A673 (cell line): ENCODE data around the gene FNDC3B. TPM values are rescaled to one million over a fixed set of nuclear protein-coding genes. Genes with fewer than 3 reads are reported as not detected.

Experiments
- BruUV-seq: library from RNA; stranded (reverse); fragments of 400-500 nt; replicated peaks from 2 replicates; lab custom pipeline; 2021; lab: Mats Ljungman, UMichigan
- CTCF ChIA-PET: fragments of 300-600 bp; sonication (Branson Sonifier 250); formaldehyde crosslinking; loops from one replicate; lab custom pipeline; 2022; ENCODE audit warnings: antibody characterized with exemption; lab: Charles Lee
- POLR2A ChIA-PET: fragments of 300-600 bp; sonication (Branson Sonifier 250); formaldehyde crosslinking; loops from one replicate; lab custom pipeline; 2022; ENCODE audit warnings: antibody characterized with exemption; ENCODE audit not compliant: low non-redundant PET; lab: Charles Lee
- DNase-seq: peaks from one replicate; pipeline ENCODE4 v3.0.0-alpha.2; 2015; ENCODE audit warnings: low spot score
- H3K27ac ChIP-seq: fragments of 200-600 bp; sonication (generic); 2 replicates; pipeline ENCODE4 v1.5.1; 2016; ENCODE audit warnings: mixed run types, low read depth, mild to moderate bottlenecking, mixed read lengths, antibody characterized with exemption, low read length; ENCODE audit not compliant: poor library complexity, severe bottlenecking
- H3K27me3 ChIP-seq: fragments of 200-600 bp; sonication (generic); replicated peaks from 2 replicates; pipeline ENCODE4 v1.6.1; 2017; ENCODE audit warnings: mixed run types, low read depth, mild to moderate bottlenecking, mixed read lengths, antibody characterized with exemption, low read length; ENCODE audit not compliant: insufficient read depth, poor library complexity
- H3K36me3 ChIP-seq: fragments of 200-600 bp; sonication (generic); 2 replicates; pipeline ENCODE4 v1.6.1; 2016; ENCODE audit warnings: mixed run types, mild to moderate bottlenecking, mixed read lengths, antibody characterized with exemption, low read length; ENCODE audit not compliant: insufficient read depth, poor library complexity, severe bottlenecking
- H3K4me1 ChIP-seq: fragments of 200-600 bp; sonication (generic); 2 replicates; pipeline ENCODE4 v1.6.1; 2017; ENCODE audit warnings: mixed run types, mild to moderate bottlenecking, mixed read lengths, antibody characterized with exemption, low read length; ENCODE audit not compliant: insufficient read depth, poor library complexity, severe bottlenecking
- H3K4me3 ChIP-seq: fragments of 200-600 bp; sonication (generic); 2 replicates; pipeline ENCODE4 v1.5.1; 2016; ENCODE audit warnings: low read depth, mixed run types, mild to moderate bottlenecking, mixed read lengths, low read length; ENCODE audit not compliant: poor library complexity, severe bottlenecking
- H3K9me3 ChIP-seq: fragments of 200-600 bp; sonication (generic); 2 replicates; pipeline ENCODE4 v1.6.1; 2016; ENCODE audit warnings: mixed run types, low read depth, mild to moderate bottlenecking, mixed read lengths, antibody characterized with exemption, low read length; ENCODE audit not compliant: poor library complexity, severe bottlenecking
- CTCF ChIP-seq: fragments of 300-800, 200-600 bp; sonication (generic); conservative IDR thresholded peaks from 2 replicates; pipeline ENCODE4 v1.5.1; 2017; ENCODE audit warnings: low read depth, mild to moderate bottlenecking, antibody characterized with exemption, low read length, moderate library complexity, mixed read lengths
- EZH2 ChIP-seq: fragments of 200-600 bp; sonication (generic); IDR thresholded peaks from 2 replicates; pipeline ENCODE4 v1.6.1; 2017; ENCODE audit warnings: borderline replicate concordance, low read depth, mild to moderate bottlenecking, mixed read lengths, antibody characterized with exemption, low read length; ENCODE audit not compliant: poor library complexity, severe bottlenecking
- intact Hi-C: fragments of 100-400 bp; cut with micrococcal nuclease; formaldehyde crosslinking; loops from one replicate; pipeline ENCODE4 v1.10.0; 2022; ENCODE audit not compliant: unreplicated experiment
- total RNA-seq: library from RNA; stranded (reverse); gene quantifications from 2 replicates; pipeline ENCODE4 v1.2.3, GENCODE V29; 2021

FNDC3B gene
- total RNA-seq, 1 experiment from 2014 or later = 50.8 TPM

- BruUV-seq = no TSS peak
- DNase-seq = no peak
- Histone ChIP-seq H3K4me3 (no peak overlapping the region), H3K27ac (peak overlapping the region; percentile 65), H3K9me3 (no peaks in the 10 kb centered on the region), H3K4me1 (peaks cover 81% of the 10 kb centered on the region), H3K27me3 (no peaks in the 10 kb centered on the region), H3K36me3 (no peaks in the 10 kb centered on the region)
- ChIA-PET POLR2A (interaction anchor here (1.0 kb wide), 1 partner anchor 38 kb away, joined by 3 read pairs; no protein-coding TSS in a partner anchor), CTCF (no interaction called here)
- intact Hi-C loops = no loop called here
- TF ChIP-seq CTCF = no peak
- TF ChIP-seq EZH2 = no peak
Observed at GRCh38 chr3:172136330-172136729, 97.0 kb downstream of the FNDC3B start.

GRCh38 chr3:172137287-172138192 lies 98.2 kb downstream of the FNDC3B start:
- intact Hi-C loops = loop anchor here (2.0 kb wide), 1 partner anchor 97 kb away; no protein-coding TSS in a partner anchor
- TF ChIP-seq EZH2 (no peak), CTCF (no peak)
- no peak for DNase-seq
- CTCF ChIA-PET = no interaction called here
- POLR2A ChIA-PET = no interaction called here
- no peak overlapping the region for H3K4me3 ChIP-seq
- H3K9me3 ChIP-seq = no peaks in the 10 kb centered on the region
- BruUV-seq = no TSS peak
- no peaks in the 10 kb centered on the region for H3K36me3 ChIP-seq
- H3K4me1 ChIP-seq = peaks cover 90% of the 10 kb centered on the region
- no peaks in the 10 kb centered on the region for H3K27me3 ChIP-seq
- H3K27ac ChIP-seq = peak overlapping the region; percentile 37

- Histone ChIP-seq H3K27me3 (no peaks in the 10 kb centered on the region), H3K4me3 (no peak overlapping the region), H3K27ac (peak overlapping the region; percentile 37), H3K9me3 (no peaks in the 10 kb centered on the region), H3K4me1 (peaks cover 87% of the 10 kb centered on the region), H3K36me3 (no peaks in the 10 kb centered on the region)
- ChIA-PET CTCF (no interaction called here), POLR2A (no interaction called here)
- intact Hi-C loops = loop anchor here (2.0 kb wide), 1 partner anchor 97 kb away; no protein-coding TSS in a partner anchor
- TF ChIP-seq EZH2 (no peak), CTCF (no peak)
- no peak for DNase-seq
- BruUV-seq = no TSS peak
Observed at GRCh38 chr3:172138193-172138537, 98.8 kb downstream of the FNDC3B start.
